SW480 (cell line): ENCODE data around the gene CXorf58.
A peak's percentile ranks its signal among the peaks of the same experiment; 100 is the strongest.
"Not testable (repeated sequence)": the region's sequence is repeated elsewhere in the genome, so short reads cannot be mapped to it uniquely, and the experiment has no call there.

Experiments
- DNase-seq: peaks from one replicate; pipeline ENCODE4 v3.0.0-alpha.2; 2016; ENCODE audit warnings: low spot score

The CXorf58 gene

GRCh38 chrX:23954396-23954795 lies 46.6 kb downstream of the CXorf58 start:
- DNase-seq = peak; percentile 25

GRCh38 chrX:23959781-23960180 lies 52.0 kb downstream of the CXorf58 start:
- no peak for DNase-seq

- no peak for DNase-seq
Measured at GRCh38 chrX:23964191-23964590, 56.4 kb downstream of the CXorf58 start.

- DNase-seq = not testable (repeated sequence)
Measured at GRCh38 chrX:23965630-23966029, 57.8 kb downstream of the CXorf58 start.

- DNase-seq = no peak
Measured at GRCh38 chrX:23978491-23978890, 70.7 kb downstream of the CXorf58 start.

GRCh38 chrX:23980011-23980441 lies 72.2 kb downstream of the CXorf58 start:
- DNase-seq = no peak

- DNase-seq = no peak
Measured at GRCh38 chrX:23981222-23981621, 73.4 kb downstream of the CXorf58 start.

GRCh38 chrX:23981711-23982110 lies 73.9 kb downstream of the CXorf58 start:
- DNase-seq = no peak

- DNase-seq = no peak
Measured at GRCh38 chrX:23982891-23983290, 75.1 kb downstream of the CXorf58 start.
